MM.1S (cell line): ENCODE results near the gene ZNF366.

ENCODE experiments used
- CTCF ChIP-seq: fragments of 300-600 bp; sonication (generic); IDR thresholded peaks from 2 replicates; pipeline ENCODE4 v1.5.1; 2016; ENCODE audit warnings: antibody characterized with exemption, low read length, mixed read lengths
- EZH2 ChIP-seq: fragments of 300-600 bp; sonication (generic); optimal IDR thresholded peaks from 2 replicates; pipeline ENCODE3; 2017; ENCODE audit warnings: low read depth, mild to moderate bottlenecking, antibody characterized with exemption, low read length, mixed read lengths
- EZH2phosphoT487 ChIP-seq: fragments of 300-600 bp; sonication (generic); IDR thresholded peaks from 2 replicates; pipeline ENCODE4 v1.6.1; 2018; ENCODE audit warnings: antibody characterized with exemption, low read length

GRCh38 chr5:72412283-72413055 lies 94.7 kb downstream of the ZNF366 start:
- TF ChIP-seq CTCF: no peak
- TF ChIP-seq EZH2phosphoT487: no peak
- TF ChIP-seq EZH2: no peak
